Muscle of arm (tissue), 12 donors: ENCODE data around the gene GSS. TPM values are rescaled to one million over a fixed set of nuclear protein-coding genes. Genes with fewer than 3 reads are reported as not detected.

ENCODE experiments used
- DNase-seq: peaks from one replicate; pipeline ENCODE4 v3.0.0-alpha.2; 2013
- polyA plus RNA-seq, 12 donors: library from polyadenylated mRNA; unstranded; fragments of 120-200 nt; gene quantifications; one replicate each; pipeline ENCODE4 v1.2.1, GENCODE V29; 2013; ENCODE audit not compliant: insufficient read length in 12 of 12

GSS gene
- polyA plus RNA-seq, 12 donors = 22.6 to 38.8 (median 28.8) TPM; not detected in 1

DNA sequence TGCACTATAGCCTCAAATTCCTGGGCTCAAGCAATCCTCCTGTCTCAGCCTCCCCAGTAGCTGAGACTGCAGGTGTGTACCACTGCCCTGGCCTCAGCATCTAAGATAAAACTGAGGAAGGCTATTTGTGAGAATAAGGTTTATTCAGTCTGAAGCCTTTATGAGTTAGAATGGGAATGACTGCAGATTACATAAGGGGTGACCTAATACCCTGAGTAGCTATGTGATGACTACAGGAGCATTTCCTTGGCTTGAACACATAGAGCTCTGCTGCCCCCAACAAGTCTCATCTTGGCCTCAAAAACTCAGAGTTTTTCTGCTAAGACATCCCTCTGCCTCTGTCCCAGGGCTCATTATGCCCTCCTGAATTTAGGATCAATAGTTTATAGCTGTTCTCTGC is 7.6 kb downstream of the GSS start:
- no peak for DNase-seq

- DNase-seq = no peak
Observed at GRCh38 chr20:34947336-34947735, 8.3 kb downstream of the GSS start.

GRCh38 chr20:34946661-34947060 is 8.9 kb downstream of the GSS start:
- DNase-seq = no peak

GRCh38 chr20:34945315-34946077 is 10.1 kb downstream of the GSS start:
- no peak for DNase-seq

- no peak for DNase-seq
Observed at GRCh38 chr20:34943808-34944567, 11.6 kb downstream of the GSS start.

GRCh38 chr20:34942301-34942700 is 13.3 kb downstream of the GSS start:
- no peak for DNase-seq

DNA sequence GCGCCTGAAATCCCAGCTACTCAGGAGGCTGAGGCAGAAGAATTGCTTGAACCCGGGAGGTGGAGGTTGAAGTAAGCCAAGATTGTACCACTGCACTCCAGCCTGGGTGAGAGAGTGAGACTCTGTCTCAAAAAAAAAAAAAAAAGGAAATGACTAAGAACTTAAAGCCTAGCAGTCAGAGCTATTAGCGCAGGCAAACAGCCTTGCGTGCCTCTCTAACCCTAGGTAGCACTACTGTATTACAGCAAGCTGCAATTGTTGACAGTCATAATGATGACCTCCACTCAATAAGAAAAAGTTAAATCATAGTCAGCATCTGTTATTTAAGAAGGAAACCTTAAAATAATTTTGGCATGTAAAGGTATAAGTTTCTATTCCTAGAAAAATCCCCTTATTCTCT is 14.4 kb downstream of the GSS start:
- DNase-seq = no peak

- DNase-seq = no peak
Observed at GRCh38 chr20:34940081-34940481, 15.5 kb downstream of the GSS start.

DNA sequence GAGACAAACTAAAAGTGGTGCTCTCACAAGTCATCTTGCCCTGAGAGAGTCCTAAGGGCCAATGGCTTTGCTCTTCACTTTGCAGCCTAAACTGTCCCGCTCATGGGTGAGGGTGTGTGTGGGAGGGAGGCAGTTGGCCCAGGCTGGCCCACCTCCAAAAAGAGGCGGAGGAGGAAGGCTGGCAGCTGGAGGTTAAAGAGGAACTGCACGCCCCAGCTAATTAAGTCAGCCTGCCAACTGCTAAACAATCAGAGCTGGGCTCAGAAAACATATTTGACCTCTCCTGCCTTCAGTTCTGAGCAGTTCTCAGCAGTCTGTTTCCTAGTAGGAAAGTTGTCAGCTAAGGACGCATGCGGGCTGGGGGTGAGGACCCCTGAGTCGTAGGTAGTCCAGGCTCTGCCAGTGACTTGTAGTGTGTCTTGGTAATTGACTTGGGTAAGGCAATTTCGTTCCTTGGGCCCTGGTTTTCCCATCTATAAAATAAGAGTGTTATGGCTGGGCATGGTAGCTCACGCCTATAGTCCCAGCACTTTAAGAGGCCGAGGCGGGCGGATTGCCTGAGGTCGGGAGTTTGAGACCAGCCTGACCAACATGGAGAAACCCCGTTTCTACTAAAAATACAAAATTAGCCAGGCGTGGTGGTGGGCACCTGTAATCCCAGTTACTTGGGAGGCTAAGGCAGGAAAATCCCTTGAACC is 17.0 kb downstream of the GSS start:
- peak; percentile 42 for DNase-seq

DNA sequence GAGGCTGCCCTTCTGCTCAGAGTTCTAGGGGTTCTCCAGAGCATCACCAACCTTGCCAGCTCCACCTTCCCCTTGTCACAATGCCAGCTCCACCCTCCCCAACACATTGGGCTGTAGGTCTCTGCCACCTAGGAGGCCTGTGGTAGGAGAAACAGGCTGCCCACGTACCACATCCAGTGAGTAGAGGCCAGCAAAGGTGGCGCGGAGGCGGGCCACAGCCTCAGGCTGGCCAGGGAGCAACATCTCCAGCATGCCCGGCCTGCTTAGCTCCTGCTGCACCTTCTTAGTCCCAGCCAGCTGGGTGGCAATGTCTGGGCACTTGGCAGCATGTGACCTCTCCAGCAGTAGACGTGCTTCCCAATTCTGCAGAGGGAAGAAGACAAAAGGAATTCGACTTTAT is 23.8 kb downstream of the GSS start:
- no peak for DNase-seq

- no peak for DNase-seq
Observed at GRCh38 chr20:34928411-34928810, 27.2 kb downstream of the GSS start.

DNA sequence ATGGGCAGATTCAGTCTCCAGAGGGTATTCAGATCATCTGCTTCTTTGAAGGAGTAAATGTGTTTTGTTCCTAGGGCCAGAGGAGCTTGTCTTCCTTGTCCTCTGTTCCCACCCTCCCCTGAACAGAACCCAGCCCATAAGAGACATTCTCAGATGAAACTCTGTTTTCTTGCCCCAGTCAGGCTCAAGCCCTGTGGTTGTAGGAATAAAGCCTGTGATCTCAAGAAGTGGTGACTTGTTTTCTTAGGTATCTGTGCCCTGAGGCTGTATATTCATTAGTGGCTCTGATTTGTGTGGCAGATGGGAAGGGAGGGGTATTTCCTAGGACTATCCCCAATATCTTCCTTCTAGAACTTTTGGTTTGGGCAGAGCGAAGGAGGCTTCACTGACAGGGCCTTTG is 27.9 kb downstream of the GSS start:
- no peak for DNase-seq

- DNase-seq = no peak
Observed at GRCh38 chr20:34926581-34926980, 29.0 kb downstream of the GSS start.

- no peak for DNase-seq
Observed at GRCh38 chr20:34925981-34926380, 29.6 kb downstream of the GSS start.

- no peak for DNase-seq
Observed at GRCh38 chr20:34925341-34925740, 30.3 kb downstream of the GSS start.

DNA sequence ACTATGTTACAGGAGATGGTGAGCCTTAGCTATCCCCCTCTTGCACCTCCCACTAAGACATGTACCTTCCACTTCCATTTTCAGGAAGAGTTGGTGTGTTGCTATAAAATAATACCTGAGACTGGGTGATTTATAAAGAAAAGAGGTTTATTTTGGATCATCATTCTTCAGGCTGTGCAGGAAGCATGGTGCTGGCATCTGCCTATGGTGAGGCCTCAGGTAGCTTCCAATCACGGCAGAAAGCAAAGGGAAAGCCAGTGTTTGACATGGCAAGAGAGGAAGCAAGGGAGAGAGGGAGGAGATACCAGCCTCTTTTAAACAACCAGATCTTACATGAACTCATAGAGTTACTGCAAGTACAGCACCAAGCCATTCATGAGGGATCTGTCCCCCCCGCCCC is 32.2 kb downstream of the GSS start:
- DNase-seq = no peak

GRCh38 chr20:34922654-34923381 is 32.8 kb downstream of the GSS start:
- no peak for DNase-seq

DNA sequence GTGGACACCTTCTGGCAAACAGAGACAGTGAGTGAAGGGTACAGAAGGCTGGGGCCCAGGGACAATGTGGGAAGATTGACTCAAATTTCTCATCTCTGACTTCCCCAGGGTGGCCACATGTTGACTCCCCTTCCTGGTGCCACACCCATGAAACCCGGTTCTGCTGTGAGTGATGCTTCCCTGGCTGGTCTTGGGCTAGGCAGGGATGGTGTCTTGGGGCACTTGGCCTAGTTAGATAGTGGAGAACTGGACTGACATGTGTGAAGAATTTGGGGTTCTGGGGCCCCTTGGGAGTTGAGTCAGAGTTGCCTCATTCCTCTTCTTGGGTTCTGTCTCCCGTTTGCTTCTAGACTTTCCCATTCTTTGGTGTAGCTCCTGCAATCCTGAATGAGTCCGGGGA is 34.2 kb downstream of the GSS start:
- no peak for DNase-seq

DNA sequence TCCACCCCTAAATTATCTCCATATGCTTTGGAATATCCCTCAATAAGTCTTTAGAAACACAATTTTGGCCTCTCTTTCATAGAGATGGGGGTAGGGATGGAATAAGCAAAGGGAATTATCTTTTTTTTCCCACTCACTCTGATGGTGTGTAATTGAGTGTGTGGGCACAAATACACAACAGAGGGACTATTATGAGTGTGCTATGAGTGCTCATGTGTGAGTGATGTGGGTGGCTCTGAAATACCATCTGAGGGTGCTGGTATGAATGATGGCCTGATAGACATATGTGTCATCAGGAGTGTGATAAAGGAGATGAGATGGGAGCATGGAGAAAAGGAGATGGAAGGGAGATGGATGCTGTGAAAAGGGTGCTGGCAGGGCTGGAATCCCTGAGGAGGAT is 35.6 kb downstream of the GSS start:
- no peak for DNase-seq

- no peak for DNase-seq
Observed at GRCh38 chr20:34916774-34917354, 38.7 kb downstream of the GSS start.

DNA sequence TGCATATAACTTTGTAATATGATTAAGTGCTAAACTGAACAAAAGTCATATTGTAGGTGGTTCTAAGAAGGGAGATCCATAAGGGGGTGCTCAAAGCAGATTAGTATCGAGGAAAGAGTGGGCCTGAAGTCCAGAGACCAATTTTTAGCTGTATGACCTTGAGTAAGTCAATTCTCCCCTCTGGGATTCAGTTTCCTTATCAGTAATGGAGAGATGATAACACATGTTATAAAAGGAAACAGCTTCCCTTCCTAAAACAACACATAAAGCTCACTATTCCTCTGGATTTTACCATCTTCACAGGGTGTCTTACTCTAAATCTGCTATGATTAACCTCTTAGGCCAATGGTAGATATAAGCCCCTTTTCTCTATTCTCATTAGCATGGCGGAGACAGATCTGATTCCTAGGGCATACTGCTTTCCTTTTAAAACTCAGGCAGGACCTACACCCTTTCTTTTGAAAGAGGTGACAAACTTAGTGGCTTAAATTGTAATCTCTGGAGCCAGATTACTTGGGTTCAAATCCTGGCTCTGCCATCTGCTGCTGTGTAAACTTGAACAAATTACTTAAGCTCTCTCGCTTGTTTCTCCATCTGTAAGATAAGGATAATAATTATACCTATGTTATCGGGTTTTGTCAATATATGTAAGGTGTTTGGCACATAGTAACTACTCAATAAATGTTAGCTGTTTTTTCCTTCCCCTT is 39.7 kb downstream of the GSS start:
- no peak for DNase-seq
